ENCODE measurements around the gene GSTK1. TPM values are rescaled to one million over a fixed set of nuclear protein-coding genes. Genes with fewer than 3 reads are reported as not detected.

The GSTK1 gene
- polyA plus RNA-seq, 1 donor from 2014 or later: 12.8 TPM

GRCh38 chr7:143305423-143306070 is 42.3 kb downstream of the GSTK1 start:
- H3K9ac ChIP-seq (ENCODE audit: low read length): no peak overlapping the region
- no peak overlapping the region for H2AFZ ChIP-seq (ENCODE audit: low read depth, low read length)
- H3K36me3 ChIP-seq (ENCODE audit: insufficient read depth, low read length): peaks cover 35% of the 10 kb centered on the region

DNA sequence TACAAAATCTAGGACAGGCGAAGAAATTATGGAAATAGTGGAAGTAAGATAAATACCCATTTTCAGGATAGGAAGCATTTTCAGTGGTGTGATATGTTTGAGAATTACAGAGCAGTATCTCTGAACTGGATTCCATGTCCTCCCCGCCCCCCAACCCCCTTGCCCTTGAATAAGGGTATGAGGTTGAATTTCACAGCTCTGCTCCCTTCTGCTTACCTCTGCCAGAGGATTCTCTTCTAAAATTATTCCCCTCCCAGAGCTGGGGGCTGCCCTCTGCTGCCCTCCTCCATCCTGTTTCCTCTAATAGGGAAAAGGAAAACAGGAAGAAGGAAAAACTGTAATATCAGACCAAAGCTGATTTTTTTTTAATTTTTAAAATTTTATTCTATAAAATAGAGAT is 45.4 kb downstream of the GSTK1 start:
- H4K20me1 ChIP-seq (ENCODE audit: insufficient read depth): no peaks in the 10 kb centered on the region
- no peak overlapping the region for H3K4me3 ChIP-seq (ENCODE audit: low read length)
- peaks cover 32% of the 10 kb centered on the region for H3K36me3 ChIP-seq (ENCODE audit: insufficient read depth, low read length)
- no peak overlapping the region for H3K4me2 ChIP-seq (ENCODE audit: low read length)
- H3K9me3 ChIP-seq (ENCODE audit: low read length): no peaks in the 10 kb centered on the region
- no peaks in the 10 kb centered on the region for H3K9me2 ChIP-seq (ENCODE audit: insufficient read depth, low read length)
- no peaks in the 10 kb centered on the region for H3K79me2 ChIP-seq (replicated peaks; ENCODE audit: insufficient read depth, low read length)
- H3K9ac ChIP-seq (ENCODE audit: low read length): no peak overlapping the region
- no peak overlapping the region for H2AFZ ChIP-seq (ENCODE audit: low read depth, low read length)
- H3K27ac ChIP-seq (ENCODE audit: low read length): no peak overlapping the region
- H3F3A ChIP-seq (ENCODE audit: insufficient read depth, low read length, poor library complexity, severe bottlenecking): no peaks in the 10 kb centered on the region
- no peaks in the 10 kb centered on the region for H3K27me3 ChIP-seq (ENCODE audit: insufficient read depth, low read depth, low read length)
- TF ChIP-seq EZH2 (IDR thresholded peaks at IDR 0.05; ENCODE audit: borderline replicate concordance, insufficient read depth, low read length, poor library complexity, severe bottlenecking): no peak
- TF ChIP-seq TAF1 (IDR thresholded peaks at IDR 0.05; ENCODE audit: low read depth): no peak
- TF ChIP-seq POLR2AphosphoS5 (IDR thresholded peaks at IDR 0.05): no peak
- no peak for TF ChIP-seq SMC3 (conservative IDR thresholded peaks at IDR 0.05; ENCODE audit: poor library complexity)
- TF ChIP-seq REST (IDR thresholded peaks at IDR 0.05; ENCODE audit: borderline replicate concordance): no peak
- TF ChIP-seq CTCF (IDR thresholded peaks at IDR 0.05; ENCODE audit: poor library complexity, severe bottlenecking): no peak
- TF ChIP-seq EP300 (conservative IDR thresholded peaks at IDR 0.05; ENCODE audit: poor library complexity, severe bottlenecking): no peak

More at GRCh38 chr7:143305423-143306070, 42.3 kb downstream of the GSTK1 start:
- no peaks in the 10 kb centered on the region for H3K9me3 ChIP-seq (ENCODE audit: low read length)
- no peak overlapping the region for H3K4me3 ChIP-seq (ENCODE audit: low read length)
- no peak overlapping the region for H3K27ac ChIP-seq (ENCODE audit: low read length)
- no peak overlapping the region for H3K4me2 ChIP-seq (ENCODE audit: low read length)
- TF ChIP-seq RAD21 (conservative IDR thresholded peaks at IDR 0.05): peak; percentile 24
- TF ChIP-seq TAF1 (IDR thresholded peaks at IDR 0.05; ENCODE audit: low read depth): no peak
- no peak for TF ChIP-seq REST (IDR thresholded peaks at IDR 0.05; ENCODE audit: borderline replicate concordance)
- peak; percentile 47 for TF ChIP-seq CTCF (IDR thresholded peaks at IDR 0.05; ENCODE audit: poor library complexity, severe bottlenecking)
- H3K9me2 ChIP-seq (ENCODE audit: insufficient read depth, low read length): no peaks in the 10 kb centered on the region
- no peaks in the 10 kb centered on the region for H3F3A ChIP-seq (ENCODE audit: insufficient read depth, low read length, poor library complexity, severe bottlenecking)
- no peaks in the 10 kb centered on the region for H4K20me1 ChIP-seq (ENCODE audit: insufficient read depth)
- no peaks in the 10 kb centered on the region for H3K27me3 ChIP-seq (ENCODE audit: insufficient read depth, low read depth, low read length)
- no peaks in the 10 kb centered on the region for H3K79me2 ChIP-seq (replicated peaks; ENCODE audit: insufficient read depth, low read length)

Data from neural cell (in vitro differentiated cells).